T47D (cell line): Measurements from ENCODE around the gene THAP11.
A peak's percentile ranks its signal among the peaks of the same experiment; 100 is the strongest.

Experiments
- DNase-seq, 2 experiments: peaks; one replicate each; pipeline versions ENCODE4 v3.0.0 to v3.0.0-alpha.2; 2011 to 2012; ENCODE audit warnings: low read depth in 1 of 2, low spot score in 1 of 2
- JUND ChIP-seq: IDR thresholded peaks from 2 replicates; pipeline ENCODE4 v1.6.1; 2012; ENCODE audit warnings: low read depth
- in situ Hi-C: cut with HindIII; loops from 2 replicates; pipeline ENCODE4 v1.10.0; 2016; ENCODE audit warnings: low sequenced_read_pairs, low pct_unique_long_range_greater_than_20kb

Gene THAP11

DNA sequence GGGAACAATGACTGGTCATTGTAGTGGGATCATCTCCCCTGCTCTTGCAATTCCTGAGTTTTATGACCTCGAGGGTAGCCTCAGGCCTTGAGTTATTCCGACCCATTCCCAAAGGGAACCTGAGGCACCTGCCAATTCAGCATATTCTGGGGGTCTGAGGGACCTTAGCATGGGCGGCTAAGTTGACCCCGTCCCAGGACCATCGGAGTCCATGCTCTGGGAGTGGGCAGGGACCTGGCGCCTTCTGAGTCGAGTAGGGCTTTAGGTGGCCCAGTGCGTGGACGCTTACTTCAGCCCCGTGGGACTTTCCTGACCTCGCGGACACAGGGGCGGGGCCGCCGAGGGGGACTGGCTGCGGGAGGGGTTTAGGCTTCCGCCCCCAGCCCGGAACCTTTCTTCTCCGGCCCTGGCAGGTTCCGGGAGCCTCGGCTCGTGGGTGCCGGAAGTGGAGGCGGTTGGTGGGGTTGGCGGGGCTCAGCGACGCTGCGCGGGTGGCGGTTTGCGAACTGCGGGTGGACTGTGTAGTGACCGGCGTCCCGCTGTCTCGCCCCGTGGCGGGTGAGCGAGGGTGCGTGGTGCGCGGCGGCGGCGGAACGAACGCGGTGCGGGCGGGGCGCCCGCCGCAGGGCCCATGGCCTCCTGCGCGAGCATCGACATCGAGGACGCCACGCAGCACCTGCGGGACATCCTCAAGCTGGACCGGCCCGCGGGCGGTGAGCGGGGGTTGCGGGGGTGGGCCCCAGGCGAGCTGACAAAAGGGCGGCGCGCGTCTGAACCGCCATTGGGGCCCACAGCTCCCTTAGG is 30.7 kb downstream of the THAP11 start, which contains the start of gene EDC4:
Gene EDC4 (plus strand): TSS at position 422 of the 804 bp plus-strand sequence. CDS start 210 bp downstream, at position 632.
- DNase-seq = peak; percentile 77 to 89
- TF ChIP-seq JUND = no peak
- in situ Hi-C loops = no loop called here

- in situ Hi-C loops = no loop called here
- no peak for DNase-seq
- TF ChIP-seq JUND = no peak
These were observed 31.6 kb downstream of the THAP11 start for GRCh38 chr16:67873435-67874370.

DNA sequence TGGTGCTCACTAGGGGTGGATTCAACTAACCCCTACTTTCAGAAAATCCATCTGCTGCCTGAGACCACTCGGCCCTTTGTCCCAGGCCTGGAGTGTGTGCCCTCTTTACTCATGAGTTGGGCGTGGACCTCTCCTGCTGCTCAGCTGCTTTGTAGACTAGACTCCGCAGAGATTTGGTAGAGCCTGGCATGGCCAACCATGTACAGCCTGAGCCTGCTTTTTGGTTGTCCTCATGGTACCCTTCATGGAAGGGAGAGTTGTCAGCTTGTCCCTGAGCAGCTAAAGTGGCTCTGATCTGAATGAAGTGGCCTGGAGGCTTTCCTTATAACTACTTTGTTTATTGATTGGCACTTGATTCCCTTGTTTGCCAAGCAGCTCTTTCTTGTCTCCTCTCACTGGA is 32.3 kb downstream of the THAP11 start:
- in situ Hi-C loops = no loop called here

DNA sequence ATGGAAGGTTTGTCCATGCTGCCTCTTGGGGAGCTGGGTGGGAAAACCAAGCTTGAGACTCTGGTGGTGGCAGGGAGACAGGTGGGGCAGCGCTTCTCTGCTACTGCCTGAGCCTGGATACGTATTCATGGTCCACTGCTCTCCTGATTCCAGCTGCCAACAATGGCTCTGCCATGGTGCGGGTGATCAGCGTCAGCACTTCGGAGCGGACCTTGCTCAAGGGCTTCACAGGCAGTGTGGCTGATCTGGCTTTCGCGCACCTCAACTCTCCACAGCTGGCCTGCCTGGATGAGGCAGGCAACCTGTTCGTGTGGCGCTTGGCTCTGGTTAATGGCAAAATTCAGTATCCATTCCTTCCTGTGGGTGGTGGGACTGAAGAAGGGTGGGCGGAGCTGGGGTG is 34.9 kb downstream of the THAP11 start:
- no peak for DNase-seq
- in situ Hi-C loops = no loop called here
- TF ChIP-seq JUND = no peak

More for the DNA sequence above, 32.3 kb downstream of the THAP11 start:
- no peak for TF ChIP-seq JUND
- no peak for DNase-seq

GRCh38 chr16:67878232-67878631 is 36.1 kb downstream of the THAP11 start:
- no peak for DNase-seq
- no peak for TF ChIP-seq JUND
- in situ Hi-C loops = no loop called here

GRCh38 chr16:67878846-67879245 is 36.7 kb downstream of the THAP11 start:
- in situ Hi-C loops = no loop called here
- no peak for DNase-seq
- no peak for TF ChIP-seq JUND

GRCh38 chr16:67879462-67879861 is 37.3 kb downstream of the THAP11 start:
- no peak for DNase-seq
- no peak for TF ChIP-seq JUND
- in situ Hi-C loops = no loop called here

- no peak for TF ChIP-seq JUND
- no peak for DNase-seq
- in situ Hi-C loops = no loop called here
These were observed 37.8 kb downstream of the THAP11 start for GRCh38 chr16:67879936-67880335.

GRCh38 chr16:67880584-67880983 is 38.5 kb downstream of the THAP11 start:
- TF ChIP-seq JUND = no peak
- DNase-seq = no peak
- in situ Hi-C loops = no loop called here

DNA sequence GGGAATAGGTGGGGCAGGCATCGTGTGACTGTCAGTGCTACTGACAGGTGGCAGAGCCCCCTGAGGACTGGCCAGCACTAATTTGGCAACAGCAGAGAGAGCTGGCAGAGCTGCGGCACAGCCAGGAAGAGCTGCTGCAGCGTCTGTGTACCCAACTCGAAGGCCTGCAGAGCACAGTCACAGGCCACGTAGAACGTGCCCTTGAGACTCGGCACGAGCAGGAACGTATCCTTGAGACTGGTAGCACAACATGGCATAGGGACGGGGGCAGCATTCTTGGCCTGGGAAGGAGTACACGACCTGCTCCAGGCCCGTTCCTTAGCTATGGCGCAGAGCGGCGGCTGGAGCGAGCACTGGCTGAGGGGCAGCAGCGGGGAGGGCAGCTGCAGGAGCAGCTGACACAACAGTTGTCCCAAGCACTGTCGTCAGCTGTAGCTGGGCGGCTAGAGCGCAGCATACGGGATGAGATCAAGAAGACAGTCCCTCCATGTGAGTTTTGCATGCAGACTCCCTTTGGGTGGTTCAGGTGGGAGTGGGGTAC is 39.6 kb downstream of the THAP11 start:
- TF ChIP-seq JUND = no peak
- in situ Hi-C loops = no loop called here
- no peak for DNase-seq

GRCh38 chr16:67882374-67883145 is 40.4 kb downstream of the THAP11 start:
- in situ Hi-C loops = no loop called here
- DNase-seq = no peak

DNA sequence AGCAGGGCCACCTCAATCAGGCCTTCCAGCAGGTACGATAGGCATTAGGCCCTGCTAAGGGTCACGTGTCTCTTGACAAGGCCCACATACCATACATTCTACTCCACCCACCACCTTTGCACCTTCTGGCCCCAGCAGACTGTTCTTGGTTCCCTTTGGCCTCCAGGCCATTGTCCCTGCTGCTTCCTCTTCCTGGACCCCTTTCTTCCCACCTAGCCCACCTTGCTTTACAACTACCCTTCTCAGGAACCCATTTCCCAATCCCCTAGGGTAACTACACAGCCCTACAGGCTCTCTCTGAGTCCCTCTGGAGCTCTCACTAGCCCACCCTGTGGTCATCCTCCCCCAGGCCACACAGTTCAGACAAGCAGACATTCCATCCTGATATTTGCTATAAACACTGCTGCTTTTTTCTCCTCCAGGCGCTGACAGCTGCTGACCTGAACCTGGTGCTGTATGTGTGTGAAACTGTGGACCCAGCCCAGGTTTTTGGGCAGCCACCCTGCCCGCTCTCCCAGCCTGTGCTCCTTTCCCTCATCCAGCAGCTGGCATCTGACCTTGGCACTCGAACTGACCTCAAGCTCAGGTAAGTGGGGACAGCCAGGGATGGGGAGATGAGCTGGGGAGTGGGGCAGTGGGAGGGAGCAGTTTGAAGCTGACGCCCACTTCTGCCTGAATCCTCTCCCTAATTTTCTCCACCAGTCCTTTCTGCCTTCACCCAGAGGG is 41.2 kb downstream of the THAP11 start:
- no peak for TF ChIP-seq JUND

More at GRCh38 chr16:67882374-67883145, 40.4 kb downstream of the THAP11 start:
- no peak for TF ChIP-seq JUND

More for the DNA sequence above, 41.2 kb downstream of the THAP11 start:
- in situ Hi-C loops = no loop called here
- no peak for DNase-seq
